Measurements from ENCODE around the gene MSANTD1. TPM values are rescaled to one million over a fixed set of nuclear protein-coding genes. Genes with fewer than 3 reads are reported as not detected.

The MSANTD1 gene
- 0.66 and 0.72 TPM in 2 replicates for total RNA-seq

GRCh38 chr4:3248811-3249661 lies at the start of gene MSANTD1:
MSANTD1 (plus strand) TSS chr4:3249159; CDS start chr4:3249223, 64 bp downstream.

GRCh38 chr4:3292571-3293400 lies 43.8 kb downstream of the MSANTD1 start, which contains the start of gene RGS12:
RGS12 (plus strand) TSS chr4:3293021; CDS start chr4:3316171, 23,150 bp downstream.

Other genes starting within 250 kb of the MSANTD1 start
- not detected in 2 replicates for gene HTT-AS, start 174.6 kb upstream of the MSANTD1 start, total RNA-seq
- 65.4 and 69.3 TPM in 2 replicates for gene HTT, start 174.5 kb upstream of the MSANTD1 start, total RNA-seq
- gene RGS12, start 43.9 kb downstream of the MSANTD1 start, total RNA-seq = 11.4 and 20.0 TPM in 2 replicates
- not detected in 2 replicates for gene HGFAC, start 192.8 kb downstream of the MSANTD1 start, total RNA-seq
- not detected in 2 replicates for gene DOK7, start 214.1 kb downstream of the MSANTD1 start, total RNA-seq